BE2C (cell line): ENCODE measurements around the gene DROSHA.

Experiments used
- DNase-seq: peaks from one replicate; pipeline ENCODE4 v3.0.0-alpha.2; 2020
- H3K27me3 ChIP-seq: fragments of 250-450 bp; sonication (Bioruptor Pico); 2 replicates; pipeline ENCODE4 v1.5.1; 2020; ENCODE audit warnings: mild to moderate bottlenecking
- H3K36me3 ChIP-seq: fragments of 250-450 bp; sonication (Bioruptor Pico); 2 replicates; pipeline ENCODE4 v1.5.1; 2020; ENCODE audit warnings: mild to moderate bottlenecking
- H3K4me1 ChIP-seq: fragments of 250-450 bp; sonication (Bioruptor Pico); 2 replicates; pipeline ENCODE4 v1.5.1; 2020
- H3K4me3 ChIP-seq: 2 replicates; pipeline ENCODE4 v1.5.1; 2011; ENCODE audit warnings: low read depth, low read length
- H3K9me3 ChIP-seq: fragments of 250-450 bp; sonication (Bioruptor Pico); 2 replicates; pipeline ENCODE4 v1.5.1; 2020
- CTCF ChIP-seq: IDR thresholded peaks from 2 replicates; pipeline ENCODE4 v1.5.1; 2012; ENCODE audit warnings: mild to moderate bottlenecking, low read depth, low read length

DROSHA gene

GRCh38 chr5:31504529-31504928 lies 27.4 kb downstream of the DROSHA start:
- DNase-seq = no peak
- Histone ChIP-seq H3K9me3 (no peaks in the 10 kb centered on the region), H3K4me1 (no peaks in the 10 kb centered on the region), H3K36me3 (peaks cover 94% of the 10 kb centered on the region), H3K4me3 (no peak overlapping the region), H3K27me3 (no peaks in the 10 kb centered on the region)
- no peak for TF ChIP-seq CTCF

DNA sequence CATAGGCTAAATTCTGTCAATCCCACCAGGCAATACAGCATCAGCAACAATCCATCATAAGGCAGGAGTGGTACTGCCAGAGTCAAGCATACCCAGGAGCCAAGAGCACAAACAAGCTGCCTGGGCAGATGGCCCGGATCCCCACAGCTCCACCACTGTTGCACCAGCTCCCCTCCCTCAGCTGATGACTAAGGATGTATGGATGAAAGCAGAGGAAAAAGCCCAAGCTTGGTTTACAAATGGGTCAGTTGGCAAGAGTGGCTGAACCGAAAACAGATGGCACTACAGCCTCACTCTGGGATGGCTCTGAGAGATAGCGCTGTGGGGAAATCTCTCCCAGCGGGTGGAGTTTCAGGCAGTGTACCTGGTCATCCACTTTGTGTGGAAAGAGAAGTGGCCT lies 29.4 kb downstream of the DROSHA start:
- no peak for TF ChIP-seq CTCF
- H3K9me3 ChIP-seq = no peaks in the 10 kb centered on the region
- no peak for DNase-seq
- H3K4me1 ChIP-seq = no peaks in the 10 kb centered on the region
- H3K4me3 ChIP-seq = no peak overlapping the region
- H3K36me3 ChIP-seq = peaks cover 95% of the 10 kb centered on the region
- no peaks in the 10 kb centered on the region for H3K27me3 ChIP-seq

DNA sequence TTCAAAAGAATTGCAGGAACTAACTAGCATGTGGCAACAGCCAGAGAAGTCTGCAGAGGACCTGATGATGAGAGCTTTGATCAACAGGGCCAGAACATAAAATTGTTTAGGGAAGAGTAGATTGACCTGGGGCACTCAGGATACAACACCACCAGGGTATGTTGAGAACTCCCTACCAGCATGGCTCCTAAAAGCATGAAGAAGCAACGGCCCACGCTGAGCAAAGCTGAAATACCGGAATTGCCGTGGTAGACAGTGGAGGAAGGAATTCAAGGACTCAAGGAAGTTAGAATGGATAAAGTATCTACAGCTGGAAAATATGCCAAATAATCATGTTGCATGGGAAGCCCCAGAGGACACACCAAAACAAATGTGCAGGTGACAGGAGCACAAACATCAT lies 31.6 kb downstream of the DROSHA start:
- Histone ChIP-seq H3K4me3 (no peak overlapping the region), H3K9me3 (no peaks in the 10 kb centered on the region), H3K27me3 (no peaks in the 10 kb centered on the region), H3K4me1 (no peaks in the 10 kb centered on the region), H3K36me3 (peaks cover 97% of the 10 kb centered on the region)
- no peak for DNase-seq
- no peak for TF ChIP-seq CTCF

DNA sequence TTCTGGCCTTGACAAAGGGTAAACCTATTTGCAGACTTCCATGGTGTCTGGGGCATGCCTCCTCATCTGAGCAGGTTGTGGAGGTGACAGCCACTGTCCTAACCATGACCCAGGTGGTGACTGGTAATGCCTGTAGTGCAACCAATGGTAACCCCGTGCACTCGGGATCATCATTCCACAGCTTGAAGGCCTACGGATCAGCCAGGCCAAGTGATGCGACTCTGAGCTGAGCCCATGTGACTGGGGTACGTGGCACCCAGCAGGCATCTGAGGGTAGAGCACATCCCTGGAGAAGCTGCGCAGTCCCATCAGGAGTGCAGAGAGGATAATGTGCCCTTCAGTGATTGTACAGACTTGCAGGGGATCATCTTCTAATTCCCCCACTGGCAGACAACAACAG lies 35.0 kb downstream of the DROSHA start:
- no peak overlapping the region for H3K4me3 ChIP-seq
- no peak for DNase-seq
- TF ChIP-seq CTCF = no peak
- H3K27me3 ChIP-seq = no peaks in the 10 kb centered on the region
- H3K4me1 ChIP-seq = no peaks in the 10 kb centered on the region
- H3K9me3 ChIP-seq = no peaks in the 10 kb centered on the region
- peaks cover 90% of the 10 kb centered on the region for H3K36me3 ChIP-seq

GRCh38 chr5:31496301-31496700 lies 35.6 kb downstream of the DROSHA start:
- Histone ChIP-seq H3K27me3 (no peaks in the 10 kb centered on the region), H3K36me3 (peaks cover 88% of the 10 kb centered on the region)
- TF ChIP-seq CTCF = no peak

GRCh38 chr5:31495336-31495735 lies 36.6 kb downstream of the DROSHA start:
- peaks cover 86% of the 10 kb centered on the region for H3K36me3 ChIP-seq
- H3K9me3 ChIP-seq = no peaks in the 10 kb centered on the region
- no peaks in the 10 kb centered on the region for H3K27me3 ChIP-seq
- TF ChIP-seq CTCF = no peak
- no peaks in the 10 kb centered on the region for H3K4me1 ChIP-seq
- no peak overlapping the region for H3K4me3 ChIP-seq
- DNase-seq = no peak

More at GRCh38 chr5:31496301-31496700, 35.6 kb downstream of the DROSHA start:
- no peak overlapping the region for H3K4me3 ChIP-seq
- no peaks in the 10 kb centered on the region for H3K4me1 ChIP-seq
- no peak for DNase-seq
- H3K9me3 ChIP-seq = no peaks in the 10 kb centered on the region
